ENCODE measurements around the gene LIPC. TPM values are rescaled to one million over a fixed set of nuclear protein-coding genes. Genes with fewer than 3 reads are reported as not detected.

LIPC gene
- total and polyA plus RNA-seq, 8 donors: 0.23 to 7.5 (median 0.76) TPM; not detected in 4

DNA sequence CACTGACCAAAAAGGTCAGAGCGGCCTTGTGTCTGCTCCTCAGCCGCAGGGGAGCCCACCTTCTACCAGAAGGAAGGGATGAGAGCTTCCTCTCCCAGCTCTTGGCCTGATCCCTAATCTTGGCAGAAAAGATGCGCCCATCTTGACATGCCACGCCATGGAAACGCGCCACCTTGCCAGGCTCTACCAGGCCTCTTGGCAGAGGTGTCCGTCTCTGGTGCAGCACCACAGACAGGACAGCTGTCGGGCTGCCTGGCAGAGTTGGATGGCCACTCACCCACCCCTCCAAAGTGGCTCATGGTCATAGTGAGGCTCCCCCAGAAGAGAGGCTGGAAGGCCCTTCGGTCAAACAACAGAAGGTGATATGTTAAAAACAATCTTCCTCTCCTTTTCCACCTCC, 105.2 kb downstream of the LIPC start:
- no peaks in the 10 kb centered on the region for H3K36me3 ChIP-seq
- H3K27ac ChIP-seq: no peak overlapping the region
- DNase-seq: peak in 1 of 2 donors; percentile 18
- TF ChIP-seq, protein P1, sequence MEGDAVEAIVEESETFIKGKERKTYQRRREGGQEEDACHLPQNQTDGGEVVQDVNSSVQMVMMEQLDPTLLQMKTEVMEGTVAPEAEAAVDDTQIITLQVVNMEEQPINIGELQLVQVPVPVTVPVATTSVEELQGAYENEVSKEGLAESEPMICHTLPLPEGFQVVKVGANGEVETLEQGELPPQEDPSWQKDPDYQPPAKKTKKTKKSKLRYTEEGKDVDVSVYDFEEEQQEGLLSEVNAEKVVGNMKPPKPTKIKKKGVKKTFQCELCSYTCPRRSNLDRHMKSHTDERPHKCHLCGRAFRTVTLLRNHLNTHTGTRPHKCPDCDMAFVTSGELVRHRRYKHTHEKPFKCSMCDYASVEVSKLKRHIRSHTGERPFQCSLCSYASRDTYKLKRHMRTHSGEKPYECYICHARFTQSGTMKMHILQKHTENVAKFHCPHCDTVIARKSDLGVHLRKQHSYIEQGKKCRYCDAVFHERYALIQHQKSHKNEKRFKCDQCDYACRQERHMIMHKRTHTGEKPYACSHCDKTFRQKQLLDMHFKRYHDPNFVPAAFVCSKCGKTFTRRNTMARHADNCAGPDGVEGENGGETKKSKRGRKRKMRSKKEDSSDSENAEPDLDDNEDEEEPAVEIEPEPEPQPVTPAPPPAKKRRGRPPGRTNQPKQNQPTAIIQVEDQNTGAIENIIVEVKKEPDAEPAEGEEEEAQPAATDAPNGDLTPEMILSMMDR (IDR thresholded peaks at IDR 0.05): no peak
- no peak for TF ChIP-seq POLR2A (IDR thresholded peaks at IDR 0.05)
- WGBS, 5 donors: 95 to 100% (median 98%) methylated on average over 9 of the region's 9 CpGs
- no peaks in the 10 kb centered on the region for H3K9me3 ChIP-seq
- H3K4me3 ChIP-seq: no peak overlapping the region
- no peaks in the 10 kb centered on the region for H3K27me3 ChIP-seq
- H3K4me1 ChIP-seq: no peaks in the 10 kb centered on the region
- intact Hi-C loops (cut with DNase I; ENCODE audit: low total_unique reads): no loop called here

DNA sequence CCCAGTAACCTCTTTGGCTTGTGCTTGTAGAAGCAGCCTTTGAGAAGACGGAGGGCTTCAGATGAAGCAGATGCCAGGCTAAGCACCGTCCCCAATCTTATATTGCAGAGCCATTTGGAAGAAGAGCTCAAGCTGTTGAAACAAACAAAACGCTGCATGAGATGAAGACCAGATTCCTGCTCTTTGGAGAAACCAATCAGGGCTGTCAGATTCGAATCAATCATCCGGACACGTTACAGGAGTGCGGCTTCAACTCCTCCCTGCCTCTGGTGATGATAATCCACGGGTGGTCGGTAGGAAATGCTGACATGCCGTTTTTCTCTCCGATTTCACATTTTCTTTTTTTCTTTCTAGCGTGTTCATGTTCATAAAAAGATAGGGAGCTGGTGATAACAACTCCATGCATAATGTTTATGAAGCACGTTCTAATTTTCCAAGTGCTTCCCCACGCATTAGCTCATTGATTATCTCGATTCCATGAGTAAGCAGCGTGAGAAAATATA, 106.5 kb downstream of the LIPC start:
- Histone ChIP-seq H3K4me3 (no peak overlapping the region), H3K9me3 (no peaks in the 10 kb centered on the region), H3K36me3 (no peaks in the 10 kb centered on the region), H3K4me1 (no peaks in the 10 kb centered on the region), H3K27ac (no peak overlapping the region), H3K27me3 (no peaks in the 10 kb centered on the region)
- TF ChIP-seq EP300 (IDR thresholded peaks at IDR 0.05) (no peak), POLR2AphosphoS5 (IDR thresholded peaks at IDR 0.05) (no peak), POLR2A (IDR thresholded peaks at IDR 0.05) (no peak)
- TF ChIP-seq, protein P1 (IDR thresholded peaks at IDR 0.05): no peak
- WGBS, 5 donors: 75 to 84% (median 83%) methylated on average over 16 of the region's 16 CpGs
- DNase-seq: peak in 1 of 2 donors; percentile 33
- intact Hi-C loops (cut with DNase I; ENCODE audit: low total_unique reads): no loop called here

DNA sequence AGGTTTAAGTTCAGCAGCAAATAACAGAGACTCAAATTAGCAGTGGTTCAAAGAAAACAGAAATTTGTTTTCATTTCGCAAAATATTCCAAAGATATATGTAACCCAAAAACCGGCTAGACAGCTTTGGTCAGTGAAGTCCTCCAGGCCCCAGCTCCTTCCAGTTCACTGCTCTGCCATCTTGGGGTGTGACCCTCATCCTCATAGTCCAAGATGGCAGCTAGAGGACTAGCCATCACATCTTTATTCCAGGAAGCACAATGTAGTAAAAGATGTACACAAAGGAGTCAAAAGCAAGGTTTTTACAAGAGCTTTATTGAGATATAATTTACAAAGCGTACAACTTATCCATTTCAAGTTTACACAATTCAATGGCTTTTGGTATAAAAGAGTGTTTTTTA, 107.1 kb downstream of the LIPC start:
- WGBS, 5 donors: 84 to 97% (median 90%) methylated on average over 3 of the region's 3 CpGs
- no peak overlapping the region for H3K27ac ChIP-seq
- H3K27me3 ChIP-seq: no peaks in the 10 kb centered on the region
- H3K9me3 ChIP-seq: no peaks in the 10 kb centered on the region
- no peaks in the 10 kb centered on the region for H3K4me1 ChIP-seq
- TF ChIP-seq POLR2A (IDR thresholded peaks at IDR 0.05): no peak
- no peak for TF ChIP-seq POLR2AphosphoS5 (IDR thresholded peaks at IDR 0.05)
- TF ChIP-seq, protein P1 (IDR thresholded peaks at IDR 0.05): no peak
- TF ChIP-seq EP300 (IDR thresholded peaks at IDR 0.05): no peak
- no peak for DNase-seq
- intact Hi-C loops (cut with DNase I; ENCODE audit: low total_unique reads): no loop called here
- H3K36me3 ChIP-seq: no peaks in the 10 kb centered on the region
- H3K4me3 ChIP-seq: no peak overlapping the region

DNA sequence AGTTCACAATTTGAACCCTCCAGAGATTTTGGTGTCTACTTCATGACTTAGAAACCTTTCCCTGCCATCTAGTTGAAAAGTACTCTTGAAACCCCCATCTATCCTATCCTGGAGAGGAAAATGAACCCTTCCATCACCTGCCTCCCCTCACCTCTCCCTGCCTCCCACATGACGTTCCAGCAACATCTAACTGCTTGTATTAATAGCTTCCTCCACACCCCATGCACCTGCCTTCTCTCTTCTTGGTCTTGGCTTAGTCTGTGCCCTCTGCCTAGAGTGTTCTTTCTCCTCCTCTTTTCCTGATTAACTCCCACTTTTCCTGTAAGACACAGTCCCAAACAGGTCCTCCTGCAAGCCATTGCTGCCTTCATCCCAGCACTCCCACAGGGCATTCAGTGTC, 107.8 kb downstream of the LIPC start:
- WGBS, 5 donors: 35 to 71% (median 68%) methylated on average over 1 of the region's 1 CpG
- DNase-seq: peak in 1 of 2 donors; percentile 4
- H3K4me1 ChIP-seq: no peaks in the 10 kb centered on the region
- no peaks in the 10 kb centered on the region for H3K27me3 ChIP-seq
- TF ChIP-seq, protein P1 (IDR thresholded peaks at IDR 0.05): no peak
- no peak for TF ChIP-seq EP300 (IDR thresholded peaks at IDR 0.05)
- no peak for TF ChIP-seq POLR2AphosphoS5 (IDR thresholded peaks at IDR 0.05)
- TF ChIP-seq POLR2A (IDR thresholded peaks at IDR 0.05): no peak
- no peaks in the 10 kb centered on the region for H3K36me3 ChIP-seq
- no peak overlapping the region for H3K4me3 ChIP-seq
- H3K27ac ChIP-seq: no peak overlapping the region
- no peaks in the 10 kb centered on the region for H3K9me3 ChIP-seq
- intact Hi-C loops (cut with DNase I; ENCODE audit: low total_unique reads): no loop called here

Data from stomach (tissue), 9 donors.